Brain microvascular endothelial cell (primary cell): ENCODE measurements around the gene STK32C.

Experiments
- DNase-seq: peaks from one replicate; pipeline ENCODE4 v3.0.0-alpha.2; 2020
- H3K27ac ChIP-seq: fragments of 250-450 bp; sonication (Bioruptor Pico); 2 replicates; pipeline ENCODE4 v1.5.1; 2020; ENCODE audit warnings: mild to moderate bottlenecking, moderate library complexity
- H3K27me3 ChIP-seq: fragments of 250-450 bp; sonication (Bioruptor Pico); replicated peaks from 2 replicates; pipeline ENCODE4 v1.5.1; 2020; ENCODE audit warnings: mild to moderate bottlenecking
- H3K36me3 ChIP-seq: fragments of 250-450 bp; sonication (Bioruptor Pico); replicated peaks from 2 replicates; pipeline ENCODE4 v1.5.1; 2020; ENCODE audit warnings: mild to moderate bottlenecking
- H3K4me3 ChIP-seq: 2 replicates; pipeline ENCODE4 v1.5.1; 2011; ENCODE audit warnings: low read depth, mild to moderate bottlenecking, control low read depth, low read length, moderate library complexity
- CTCF ChIP-seq: IDR thresholded peaks from 2 replicates; pipeline ENCODE4 v1.5.1; 2011; ENCODE audit warnings: low read depth, mild to moderate bottlenecking, moderate library complexity, low read length, control low read depth, inconsistent platforms; ENCODE audit errors: missing control alignments
- in situ Hi-C: cut with HindIII; loops from 2 replicates; pipeline ENCODE4 v1.10.0; 2017; ENCODE audit warnings: low sequenced_read_pairs, low pct_ligation_motif_present

Gene STK32C

GRCh38 chr10:132178046-132178445 is 129.7 kb downstream of the STK32C start:
- in situ Hi-C loops, result no loop called here
- no peak for TF ChIP-seq CTCF
- H3K36me3 ChIP-seq, result no peaks in the 10 kb centered on the region
- DNase-seq, result no peak
- H3K27ac ChIP-seq, result no peak overlapping the region
- H3K27me3 ChIP-seq, result peaks cover 2% of the 10 kb centered on the region
- H3K4me3 ChIP-seq, result no peak overlapping the region

- Histone ChIP-seq H3K27me3 (peaks cover 2% of the 10 kb centered on the region), H3K4me3 (no peak overlapping the region), H3K27ac (no peak overlapping the region), H3K36me3 (no peaks in the 10 kb centered on the region)
- no peak for DNase-seq
- TF ChIP-seq CTCF, result no peak
- in situ Hi-C loops, result no loop called here
Measured at GRCh38 chr10:132176623-132177500, 130.9 kb downstream of the STK32C start.

DNA sequence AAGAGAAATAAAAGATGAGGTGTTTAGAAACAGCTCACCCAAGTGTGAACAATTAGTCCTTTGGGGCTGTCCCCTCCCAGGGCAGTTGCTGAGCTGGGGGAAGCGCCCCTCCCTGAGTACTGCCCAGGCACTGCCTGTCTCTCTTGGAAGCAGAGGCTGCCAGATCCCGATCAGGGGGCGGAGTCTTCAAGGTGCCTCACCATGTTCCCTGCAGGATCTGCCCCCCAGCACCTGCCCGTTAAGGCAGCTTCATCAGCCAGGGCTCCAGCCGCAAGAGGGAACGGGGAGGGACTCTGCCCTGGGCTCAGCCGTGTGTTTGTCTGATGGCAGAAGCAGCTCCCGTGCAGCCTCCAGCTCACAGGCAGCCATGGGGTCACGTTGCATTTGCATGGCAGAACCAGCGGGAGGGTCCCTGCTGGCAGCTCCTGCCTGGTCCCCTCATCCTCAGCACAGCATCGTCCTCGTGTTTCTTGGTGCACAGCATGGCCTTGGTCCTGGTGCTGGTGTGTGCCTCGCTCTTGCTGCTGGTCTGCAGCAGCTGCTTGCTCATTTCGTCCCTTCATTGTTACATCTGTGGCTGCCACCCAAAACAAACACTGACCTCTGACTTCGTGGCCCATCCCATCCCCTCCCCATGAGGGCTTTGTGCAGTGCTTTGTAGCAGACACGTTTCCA is 131.7 kb downstream of the STK32C start:
- no peak overlapping the region for H3K4me3 ChIP-seq
- in situ Hi-C loops, result no loop called here
- no peak for DNase-seq
- no peaks in the 10 kb centered on the region for H3K36me3 ChIP-seq
- no peak overlapping the region for H3K27ac ChIP-seq
- TF ChIP-seq CTCF, result no peak
- peaks cover 2% of the 10 kb centered on the region for H3K27me3 ChIP-seq

- no peak overlapping the region for H3K27ac ChIP-seq
- no peak overlapping the region for H3K4me3 ChIP-seq
- H3K27me3 ChIP-seq, result peaks cover 2% of the 10 kb centered on the region
- in situ Hi-C loops, result no loop called here
- DNase-seq, result no peak
- TF ChIP-seq CTCF, result no peak
- no peaks in the 10 kb centered on the region for H3K36me3 ChIP-seq
Measured at GRCh38 chr10:132175408-132175807, 132.3 kb downstream of the STK32C start.

DNA sequence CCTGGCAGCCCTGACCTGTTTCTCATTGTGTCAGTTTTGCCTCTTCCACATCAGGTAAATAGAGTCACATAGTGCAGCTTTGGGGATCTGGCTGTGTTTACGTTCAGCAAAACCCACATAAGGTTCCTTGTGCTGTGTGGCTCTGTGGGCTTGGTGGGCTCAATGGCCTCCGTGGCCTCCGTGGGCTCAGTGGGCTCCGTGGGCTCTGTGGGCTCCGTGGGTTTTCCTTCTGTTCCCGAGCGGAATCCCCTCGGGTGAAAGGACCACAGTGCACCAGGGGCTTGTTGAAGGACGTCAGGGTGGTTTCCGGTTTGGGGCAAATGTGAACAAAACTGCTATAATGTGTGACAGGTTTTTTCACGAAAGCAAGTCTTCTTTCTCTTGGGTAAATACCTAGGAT is 133.5 kb downstream of the STK32C start:
- in situ Hi-C loops, result no loop called here
- DNase-seq, result no peak

More for the DNA sequence above, 133.5 kb downstream of the STK32C start:
- Histone ChIP-seq H3K27me3 (peaks cover 2% of the 10 kb centered on the region), H3K36me3 (no peaks in the 10 kb centered on the region), H3K4me3 (no peak overlapping the region), H3K27ac (no peak overlapping the region)
- no peak for TF ChIP-seq CTCF
